Activated effector memory CD4-positive, alpha-beta T cell treated with anti-CD3 and anti-CD28 coated beads, Interleukin-2, amount 50 U/mL, for 16 hours (primary cell): ENCODE measurements around the gene ADRA2B.

Source experiments
- DNase-seq: peaks from one replicate; pipeline ENCODE4 v3.0.0-alpha.2; 2020

The ADRA2B gene

GRCh38 chr2:96103187-96103601 is 13.2 kb downstream of the ADRA2B start:
- DNase-seq: no peak

DNA sequence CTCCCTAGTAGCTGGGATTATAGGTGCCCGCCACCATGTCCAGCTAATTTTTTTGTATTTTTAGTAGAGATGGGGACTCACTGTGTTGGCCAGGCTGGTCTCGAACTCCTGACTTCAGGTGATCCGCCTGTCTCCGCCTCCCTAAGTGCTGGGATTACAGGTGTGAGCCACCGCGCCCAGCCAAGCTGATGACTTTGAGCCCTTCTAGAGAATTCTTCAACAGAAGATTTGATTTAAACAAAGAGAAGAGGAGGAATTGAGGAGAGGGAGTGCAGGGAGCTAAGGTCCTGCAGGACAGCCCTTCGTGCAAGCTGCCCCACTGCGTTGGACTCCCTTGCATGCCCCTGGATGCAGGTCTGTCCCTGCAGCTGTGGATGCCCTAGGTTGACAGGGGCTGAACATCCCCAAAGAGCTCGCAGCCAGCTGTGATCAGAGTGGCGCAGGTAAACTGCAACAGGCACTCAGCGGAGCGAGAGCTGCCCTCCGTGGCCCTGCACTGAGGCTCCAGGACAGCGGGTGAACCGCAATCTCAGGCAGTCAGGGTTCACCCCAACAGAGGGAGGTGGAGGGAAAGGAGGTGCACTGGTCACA is 13.7 kb downstream of the ADRA2B start:
- peak; percentile 52 for DNase-seq

GRCh38 chr2:96100893-96101304 is 15.5 kb downstream of the ADRA2B start:
- peak; percentile 50 for DNase-seq

- DNase-seq: peak; percentile 61
Observed at GRCh38 chr2:96099861-96100798, 16.2 kb downstream of the ADRA2B start.

DNA sequence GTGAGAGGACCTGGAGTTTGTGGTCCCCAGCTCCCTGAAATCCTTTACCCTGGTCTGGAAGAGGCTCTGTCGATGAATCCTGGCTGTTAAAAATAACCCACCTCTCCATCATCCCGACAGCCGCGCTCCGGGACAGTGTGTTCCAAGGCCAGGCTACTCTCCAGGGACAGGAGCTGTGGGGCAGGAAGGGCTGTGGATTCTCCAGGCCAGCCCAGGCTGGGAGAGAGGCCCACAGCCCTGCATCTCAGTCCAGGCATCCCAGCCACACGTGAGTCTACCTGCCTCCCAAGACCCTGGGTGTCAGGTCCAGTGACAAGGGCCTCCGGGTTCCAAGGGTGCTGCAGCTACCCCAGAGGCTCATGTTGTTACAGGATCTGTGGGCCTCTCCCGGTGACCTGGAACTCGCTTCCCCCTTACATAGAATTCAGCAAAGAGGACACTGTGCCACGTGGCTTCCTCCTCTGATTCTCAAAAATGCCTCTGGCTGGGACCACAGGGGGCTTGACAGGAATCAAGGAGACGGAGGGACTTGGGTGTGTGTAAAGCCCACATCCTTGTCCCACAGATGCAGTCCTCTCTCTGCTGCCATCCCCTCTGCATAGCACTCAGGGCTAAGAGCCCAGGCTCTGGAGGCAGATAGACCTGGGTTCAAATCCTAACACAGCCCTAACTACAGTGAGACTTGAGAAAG is 17.3 kb downstream of the ADRA2B start:
- DNase-seq: peak; percentile 50

GRCh38 chr2:96097951-96098823 is 18.2 kb downstream of the ADRA2B start:
- peak; percentile 27 for DNase-seq

- peak; percentile 9 for DNase-seq
Observed at GRCh38 chr2:96097441-96097840, 18.9 kb downstream of the ADRA2B start.

DNA sequence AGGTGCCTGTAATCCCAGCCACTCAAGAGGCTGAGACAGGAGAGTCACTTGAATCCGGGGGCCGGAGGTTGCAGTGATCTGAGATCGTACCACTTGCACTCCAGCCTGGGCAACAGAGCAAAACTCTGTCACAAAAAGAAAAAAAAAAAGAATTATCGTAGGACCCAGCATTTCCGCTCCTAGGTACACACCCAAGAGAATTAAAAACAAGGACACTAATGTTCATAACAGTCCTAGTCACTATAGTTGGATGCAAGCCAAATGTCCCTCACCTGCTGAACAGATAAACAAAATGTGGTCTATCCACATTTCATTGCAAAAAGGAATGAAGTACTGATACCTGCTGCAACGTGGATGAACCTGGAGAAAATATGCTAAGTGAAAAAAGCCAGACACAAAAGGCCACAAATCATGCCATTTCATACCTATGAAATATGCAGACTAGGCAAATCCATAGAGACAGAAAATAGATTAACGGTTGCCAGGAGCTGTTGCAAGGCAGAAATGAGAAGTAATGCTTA is 21.2 kb downstream of the ADRA2B start:
- DNase-seq: no peak

GRCh38 chr2:96093528-96093927 is 22.8 kb downstream of the ADRA2B start:
- DNase-seq: peak; percentile 13

DNA sequence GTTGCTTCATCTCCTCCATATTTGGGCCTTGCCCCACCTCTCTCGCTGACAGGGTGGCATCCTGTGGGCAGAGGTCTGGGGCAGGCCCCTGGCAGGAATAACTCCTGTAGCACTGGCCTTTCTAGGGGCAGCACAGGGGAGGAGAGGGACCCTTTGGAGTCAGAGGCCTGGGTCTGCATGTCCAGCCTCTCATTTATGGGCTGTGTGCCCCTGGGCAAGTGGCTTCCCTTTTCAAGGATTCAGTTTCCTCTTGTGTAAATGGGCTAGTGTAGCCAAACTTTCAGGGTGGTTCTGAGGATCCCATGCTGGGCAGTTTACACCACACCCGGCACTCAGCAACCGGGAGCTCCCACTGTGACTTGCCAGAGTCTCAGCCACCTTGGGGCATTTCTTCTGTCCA is 23.4 kb downstream of the ADRA2B start:
- peak; percentile 34 for DNase-seq

GRCh38 chr2:96092573-96092877 is 23.8 kb downstream of the ADRA2B start:
- peak; percentile 41 for DNase-seq

DNA sequence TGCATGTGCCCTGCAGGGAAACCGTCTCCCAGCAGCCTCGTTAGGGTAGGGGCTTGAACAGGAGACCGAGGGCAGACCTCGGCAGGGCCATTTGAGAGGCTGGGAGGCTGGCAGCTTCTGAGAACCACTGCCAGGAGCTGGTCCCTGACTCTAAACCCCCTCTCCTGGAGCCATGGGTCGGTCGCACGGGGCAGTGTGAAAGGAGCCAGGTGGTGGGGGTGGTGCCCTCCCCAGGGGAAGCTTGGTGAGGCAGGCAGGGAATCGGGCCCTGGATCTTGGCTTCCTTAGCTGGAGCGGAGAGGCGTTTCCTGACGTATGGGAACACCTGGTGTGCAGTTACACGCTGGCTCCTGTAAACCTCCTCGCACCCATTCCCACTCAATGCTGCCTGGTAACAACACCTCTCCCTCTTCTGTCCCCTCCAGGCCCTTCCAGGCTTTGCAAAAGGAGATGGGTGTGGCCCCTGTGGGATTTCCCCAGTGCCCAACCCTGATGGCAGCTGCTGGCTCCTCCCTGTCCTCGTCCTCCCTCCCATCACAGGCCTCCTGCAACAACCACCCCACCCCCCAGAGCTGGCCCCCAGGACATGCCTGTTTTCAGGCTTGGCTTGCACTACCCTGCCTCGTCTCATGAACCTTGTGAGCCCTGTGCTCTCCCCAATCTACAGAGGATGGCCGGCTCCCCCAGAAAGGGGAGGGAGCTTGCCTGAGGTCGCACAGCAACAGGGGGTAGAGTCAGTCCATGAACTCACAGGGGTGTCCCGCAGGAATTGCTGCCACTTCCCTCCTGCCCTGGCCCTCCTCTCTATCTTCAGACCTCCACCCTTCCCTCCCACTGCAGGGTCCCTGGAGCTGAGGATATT is 24.4 kb downstream of the ADRA2B start:
- DNase-seq: peak; percentile 50

GRCh38 chr2:96091141-96091710 is 25.1 kb downstream of the ADRA2B start:
- DNase-seq: peak; percentile 57

DNA sequence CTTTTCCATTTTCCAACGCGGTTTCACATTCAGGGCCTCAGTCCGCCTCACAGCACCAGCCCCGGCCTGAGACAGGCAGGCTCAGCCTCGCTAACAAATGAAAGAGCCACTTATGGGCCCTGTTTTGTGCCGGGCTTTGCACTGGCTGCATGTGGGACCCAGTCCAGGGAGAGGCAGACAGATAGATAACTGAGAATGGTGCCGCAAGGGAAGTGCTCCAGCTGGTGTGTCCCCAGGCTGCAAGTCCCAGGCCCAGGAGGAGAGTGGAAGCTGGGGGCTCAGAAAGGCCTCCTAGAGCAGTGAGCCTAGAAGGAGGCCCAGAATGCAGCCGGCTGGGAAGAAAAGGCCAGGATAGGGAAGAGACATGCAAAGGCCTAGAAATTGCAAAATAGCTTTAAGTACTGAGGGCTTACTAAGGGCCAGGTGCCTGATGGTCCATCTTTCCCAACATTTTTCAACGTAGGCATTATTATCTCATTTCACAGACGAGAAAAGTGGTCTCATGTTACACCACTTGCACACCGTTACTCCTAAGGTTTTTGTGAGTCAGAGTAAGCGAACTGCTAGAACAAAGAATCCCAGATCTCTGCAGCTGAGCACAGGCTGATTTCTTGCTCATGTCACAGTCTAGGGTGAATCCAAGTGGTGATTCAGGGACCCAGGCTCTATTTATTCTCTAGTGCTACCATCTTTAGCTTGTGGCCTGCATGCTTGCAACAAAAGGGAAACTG is 26.0 kb downstream of the ADRA2B start:
- DNase-seq: no peak

GRCh38 chr2:96089356-96090195 is 26.8 kb downstream of the ADRA2B start:
- peak; percentile 51 for DNase-seq

GRCh38 chr2:96088340-96089335 is 27.7 kb downstream of the ADRA2B start:
- peak; percentile 44 for DNase-seq

DNA sequence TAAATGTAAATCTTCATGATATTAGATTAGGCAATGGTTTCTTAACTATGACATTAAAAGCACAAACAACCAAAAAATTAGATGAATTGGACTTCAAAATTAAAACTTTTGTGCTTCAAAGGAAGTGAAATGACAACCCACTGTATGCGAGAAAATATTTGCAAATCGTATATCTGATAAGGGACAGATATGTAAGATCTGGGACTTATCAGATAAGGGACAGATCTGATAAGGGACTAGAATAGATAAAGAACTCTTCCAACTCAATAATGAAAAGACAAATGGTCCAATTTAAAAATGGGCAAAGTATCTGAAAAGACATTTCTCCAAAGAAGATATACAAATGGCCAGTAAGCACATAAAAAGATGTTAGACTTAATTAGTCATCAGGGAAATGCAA is 29.2 kb downstream of the ADRA2B start:
- no peak for DNase-seq
